ENCODE data around the gene SLC7A9. TPM values are rescaled to one million over a fixed set of nuclear protein-coding genes. Genes with fewer than 3 reads are reported as not detected.

The SLC7A9 gene
- total RNA-seq, 4 donors from 2014 or later: 0.96 TPM; not detected in 3

DNA sequence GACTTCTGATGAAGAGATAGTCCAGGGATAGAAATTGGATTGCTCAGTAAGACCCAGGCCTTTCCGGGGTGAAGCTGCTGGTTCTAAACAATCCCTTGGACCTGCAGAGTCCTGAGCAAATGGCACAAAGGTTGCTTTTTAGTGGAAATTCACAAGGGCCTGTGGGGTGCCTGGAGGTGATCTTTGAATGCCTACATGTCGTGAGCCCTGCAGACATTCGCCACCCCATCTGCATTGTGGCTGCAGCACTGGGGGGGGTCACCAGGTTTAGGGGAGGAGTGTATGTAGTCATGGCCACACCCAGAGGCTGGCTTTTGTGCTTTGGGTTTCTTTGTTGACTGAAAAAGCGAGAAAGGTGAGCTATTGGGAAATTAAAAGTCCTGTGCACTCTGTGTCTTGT is 41.4 kb downstream of the SLC7A9 start:
- Histone ChIP-seq H3K4me1 (no peaks in the 10 kb centered on the region), H3K4me3 (no peak overlapping the region), H3K27me3 (peaks cover 20% of the 10 kb centered on the region), H3K9me3 (no peaks in the 10 kb centered on the region), H3K27ac (no peak overlapping the region), H3K36me3 (peaks cover 0 to 13% of the 10 kb centered on the region in 2 donors)
- WGBS, 2 donors (ENCODE audit: low coverage in 1 of 2): 97% methylated on average over 3 of the region's 4 CpGs; no CpG with 5 or more reads in 1 of the 2 donors
- TF ChIP-seq, protein P1, sequence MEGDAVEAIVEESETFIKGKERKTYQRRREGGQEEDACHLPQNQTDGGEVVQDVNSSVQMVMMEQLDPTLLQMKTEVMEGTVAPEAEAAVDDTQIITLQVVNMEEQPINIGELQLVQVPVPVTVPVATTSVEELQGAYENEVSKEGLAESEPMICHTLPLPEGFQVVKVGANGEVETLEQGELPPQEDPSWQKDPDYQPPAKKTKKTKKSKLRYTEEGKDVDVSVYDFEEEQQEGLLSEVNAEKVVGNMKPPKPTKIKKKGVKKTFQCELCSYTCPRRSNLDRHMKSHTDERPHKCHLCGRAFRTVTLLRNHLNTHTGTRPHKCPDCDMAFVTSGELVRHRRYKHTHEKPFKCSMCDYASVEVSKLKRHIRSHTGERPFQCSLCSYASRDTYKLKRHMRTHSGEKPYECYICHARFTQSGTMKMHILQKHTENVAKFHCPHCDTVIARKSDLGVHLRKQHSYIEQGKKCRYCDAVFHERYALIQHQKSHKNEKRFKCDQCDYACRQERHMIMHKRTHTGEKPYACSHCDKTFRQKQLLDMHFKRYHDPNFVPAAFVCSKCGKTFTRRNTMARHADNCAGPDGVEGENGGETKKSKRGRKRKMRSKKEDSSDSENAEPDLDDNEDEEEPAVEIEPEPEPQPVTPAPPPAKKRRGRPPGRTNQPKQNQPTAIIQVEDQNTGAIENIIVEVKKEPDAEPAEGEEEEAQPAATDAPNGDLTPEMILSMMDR (IDR thresholded peaks at IDR 0.05): no peak
- TF ChIP-seq EP300 (IDR thresholded peaks at IDR 0.05) (no peak), POLR2A (IDR thresholded peaks at IDR 0.05) (no peak), POLR2AphosphoS5 (IDR thresholded peaks at IDR 0.05) (no peak)
- no peak for ATAC-seq

DNA sequence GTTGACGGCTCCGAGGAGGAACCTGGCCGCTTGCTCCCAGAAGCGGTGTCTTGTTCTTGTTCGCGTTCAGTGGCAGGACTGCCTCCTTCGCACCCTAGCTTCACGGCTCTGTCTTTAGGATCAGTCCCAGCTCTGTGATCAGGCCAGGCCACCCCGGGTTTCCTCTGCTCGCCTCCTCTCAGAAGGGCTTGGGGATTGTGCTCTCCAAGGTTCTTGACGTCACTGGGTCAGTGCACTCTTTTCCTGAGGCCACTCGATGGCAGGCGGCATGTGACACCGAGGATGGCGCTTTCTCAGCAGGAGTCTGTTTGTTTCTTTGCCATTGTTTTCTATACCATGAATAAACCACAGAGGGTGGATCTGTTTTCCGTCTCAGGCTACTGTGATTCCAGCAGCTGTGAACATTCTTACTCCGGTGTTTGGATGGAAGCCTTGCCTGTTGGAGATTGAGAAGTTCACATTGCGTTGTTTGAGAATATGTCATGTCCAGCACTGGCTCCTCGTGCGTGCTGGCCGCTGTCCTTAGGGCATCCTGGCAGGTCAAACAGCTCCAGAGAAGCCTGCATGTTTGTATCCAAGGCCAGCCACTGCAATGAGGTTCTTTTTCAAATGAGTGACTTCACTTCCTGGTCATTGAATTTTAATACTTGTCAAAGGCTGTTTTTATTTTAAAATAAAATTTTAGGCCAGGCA is 44.5 kb downstream of the SLC7A9 start:
- Histone ChIP-seq H3K4me3 (no peak overlapping the region), H3K36me3 (peaks cover 0 to 13% of the 10 kb centered on the region in 2 donors), H3K27ac (no peak overlapping the region), H3K27me3 (peaks cover 45% of the 10 kb centered on the region), H3K9me3 (no peaks in the 10 kb centered on the region), H3K4me1 (no peaks in the 10 kb centered on the region)
- TF ChIP-seq POLR2AphosphoS5 (IDR thresholded peaks at IDR 0.05) (no peak), EP300 (IDR thresholded peaks at IDR 0.05) (no peak), POLR2A (IDR thresholded peaks at IDR 0.05) (no peak)
- TF ChIP-seq, protein P1 (IDR thresholded peaks at IDR 0.05): no peak
- no peak for ATAC-seq
- WGBS, 2 donors (ENCODE audit: low coverage in 1 of 2): 43 to 53% methylated on average over 4 to 17 of the region's 21 CpGs

DNA sequence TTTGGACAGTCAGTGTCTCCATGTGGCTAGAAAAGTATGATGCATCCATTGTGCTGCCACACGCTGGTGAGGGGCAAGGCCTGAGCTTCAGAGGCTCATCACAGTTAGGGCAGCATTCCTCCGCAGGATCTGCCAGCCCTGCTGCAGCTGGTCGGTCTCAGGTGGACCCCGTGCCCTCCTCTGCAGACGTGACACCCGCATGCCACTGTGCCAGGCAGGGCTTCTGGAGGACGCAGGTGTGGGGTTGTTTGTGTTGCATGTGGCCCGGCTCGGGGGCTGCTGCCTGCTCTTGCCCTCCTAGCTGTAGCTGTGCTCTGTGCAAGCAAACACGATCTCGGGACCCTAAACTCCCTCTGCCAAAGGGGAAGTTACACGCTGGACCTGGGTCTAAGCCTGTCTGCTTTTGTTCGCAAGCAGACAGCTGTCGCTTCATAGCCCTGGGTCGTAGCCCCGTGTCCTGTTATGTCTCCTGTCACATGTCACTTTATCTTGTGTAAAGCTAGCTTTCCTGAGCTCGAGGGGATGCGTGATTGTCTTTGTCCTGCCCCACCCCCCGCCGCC is 45.3 kb downstream of the SLC7A9 start:
- peaks cover 52% of the 10 kb centered on the region for H3K27me3 ChIP-seq
- H3K4me1 ChIP-seq: no peaks in the 10 kb centered on the region
- TF ChIP-seq POLR2A (IDR thresholded peaks at IDR 0.05): no peak
- no peak for TF ChIP-seq EP300 (IDR thresholded peaks at IDR 0.05)
- no peak for TF ChIP-seq POLR2AphosphoS5 (IDR thresholded peaks at IDR 0.05)
- TF ChIP-seq, protein P1 (IDR thresholded peaks at IDR 0.05): no peak
- 19 to 25% methylated on average over 5 to 8 of the region's 20 CpGs for WGBS, 2 donors (ENCODE audit: low coverage in 1 of 2)
- H3K27ac ChIP-seq: no peak overlapping the region
- H3K36me3 ChIP-seq: peaks cover 0 to 6% of the 10 kb centered on the region in 2 donors
- H3K4me3 ChIP-seq: no peak overlapping the region
- ATAC-seq: no peak
- no peaks in the 10 kb centered on the region for H3K9me3 ChIP-seq

DNA sequence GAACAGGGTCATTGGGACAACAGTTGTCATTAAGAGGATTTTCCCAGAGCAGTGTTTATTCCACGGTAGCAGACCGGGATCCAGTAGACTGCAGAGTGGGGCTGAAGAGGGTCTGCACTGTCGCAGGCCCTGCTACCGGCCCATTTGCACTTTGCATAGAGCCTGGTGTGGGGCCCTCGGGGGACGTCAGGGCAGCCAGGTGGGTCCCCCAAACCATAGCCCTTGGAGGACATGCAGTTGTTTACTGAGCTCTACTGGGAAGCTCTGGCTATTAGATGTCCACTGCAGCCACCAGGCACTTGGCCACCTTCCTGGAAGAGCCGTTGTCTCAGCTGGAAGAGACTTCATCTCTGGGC is 45.8 kb downstream of the SLC7A9 start:
- 66 to 83% methylated on average over 2 to 4 of the region's 7 CpGs for WGBS, 2 donors (ENCODE audit: low coverage in 1 of 2)
- Histone ChIP-seq H3K27ac (no peak overlapping the region), H3K4me1 (no peaks in the 10 kb centered on the region), H3K36me3 (peaks cover 0 to 2% of the 10 kb centered on the region in 2 donors), H3K27me3 (peaks cover 55% of the 10 kb centered on the region), H3K9me3 (no peaks in the 10 kb centered on the region), H3K4me3 (no peak overlapping the region)
- ATAC-seq: no peak
- TF ChIP-seq, protein P1 (IDR thresholded peaks at IDR 0.05): no peak
- TF ChIP-seq EP300 (IDR thresholded peaks at IDR 0.05): no peak
- no peak for TF ChIP-seq POLR2A (IDR thresholded peaks at IDR 0.05)
- no peak for TF ChIP-seq POLR2AphosphoS5 (IDR thresholded peaks at IDR 0.05)

All from gastroesophageal sphincter (tissue), 4 donors.